ENCODE data around the gene SNRNP200. TPM values are rescaled to one million over a fixed set of nuclear protein-coding genes. Genes with fewer than 3 reads are reported as not detected.
"Not testable (repeated sequence)": the region's sequence is repeated elsewhere in the genome, so short reads cannot be mapped to it uniquely, and the experiment has no call there.

SNRNP200 gene
- total RNA-seq, 2 experiments from 2014 or later, result 196 to 202 TPM

DNA sequence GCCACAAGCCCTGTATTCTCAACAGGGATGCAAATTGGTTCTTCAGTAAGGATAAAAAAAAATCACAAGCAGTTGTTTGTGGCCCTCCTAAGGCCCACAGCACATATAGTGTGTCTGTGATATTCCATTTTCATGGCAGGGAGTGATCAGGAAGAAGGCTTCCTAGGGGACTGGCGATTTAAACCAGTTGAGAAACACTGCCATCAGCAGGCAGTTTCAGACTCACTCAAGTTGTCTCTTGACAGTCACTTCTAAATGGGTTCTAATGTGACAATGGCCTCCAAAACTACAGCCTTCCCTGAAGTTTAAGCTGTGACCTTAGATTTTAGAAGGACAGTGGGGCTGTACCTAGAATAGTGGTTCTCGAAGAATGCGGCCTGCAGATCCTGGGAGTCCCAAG is 33.4 kb downstream of the SNRNP200 start:
- Mint-ChIP-seq H3K27me3 (no peaks in the 10 kb centered on the region), H3K27ac (no peak overlapping the region), H3K9me3 (no peaks in the 10 kb centered on the region), H3K4me3 (no peak overlapping the region), H3K36me3 (peaks cover 24% of the 10 kb centered on the region), H3K4me1 (peaks cover 16% of the 10 kb centered on the region)
- no peak for DNase-seq

DNA sequence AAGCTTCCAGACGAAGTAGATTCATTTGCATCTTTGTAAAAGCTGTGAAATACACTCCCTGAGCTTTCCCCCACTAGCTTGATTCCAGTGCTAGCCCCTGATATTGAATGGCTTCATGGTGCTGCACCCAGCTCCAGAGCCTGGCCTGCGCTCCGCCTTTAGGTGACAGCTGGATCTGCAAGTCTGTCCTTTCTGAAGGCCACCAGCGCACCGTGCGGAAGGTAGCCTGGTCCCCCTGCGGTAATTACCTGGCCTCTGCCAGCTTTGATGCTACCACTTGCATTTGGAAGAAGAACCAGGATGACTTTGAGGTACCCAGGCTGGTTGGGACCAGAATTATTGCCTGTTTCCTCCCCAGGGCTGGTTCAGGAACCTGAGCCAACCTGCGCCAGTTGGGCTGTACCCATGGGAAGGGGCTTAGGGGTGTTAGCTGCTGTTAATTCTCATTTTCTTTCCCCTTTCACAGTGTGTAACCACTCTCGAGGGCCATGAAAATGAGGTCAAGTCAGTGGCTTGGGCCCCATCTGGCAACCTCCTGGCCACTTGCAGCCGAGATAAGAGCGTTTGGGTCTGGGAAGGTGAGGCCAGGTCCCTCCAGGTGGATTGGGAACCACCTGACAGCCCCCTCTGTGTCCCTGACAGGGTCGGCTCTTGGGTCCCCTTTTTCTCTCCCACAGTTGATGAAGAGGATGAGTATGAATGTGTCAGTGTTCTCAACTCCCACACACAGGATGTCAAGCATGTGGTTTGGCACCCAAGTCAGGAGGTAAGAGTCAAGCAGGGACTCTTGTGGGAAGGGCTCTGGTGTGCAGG is 38.0 kb downstream of the SNRNP200 start:
- H3K27ac Mint-ChIP-seq, result peak overlapping the region; percentile 83
- no peaks in the 10 kb centered on the region for H3K27me3 Mint-ChIP-seq
- peak; percentile 64 for DNase-seq
- H3K36me3 Mint-ChIP-seq, result peaks cover 24% of the 10 kb centered on the region
- no peaks in the 10 kb centered on the region for H3K9me3 Mint-ChIP-seq
- peaks cover 24% of the 10 kb centered on the region for H3K4me1 Mint-ChIP-seq
- peak overlapping the region; percentile 100 for H3K4me3 Mint-ChIP-seq

DNA sequence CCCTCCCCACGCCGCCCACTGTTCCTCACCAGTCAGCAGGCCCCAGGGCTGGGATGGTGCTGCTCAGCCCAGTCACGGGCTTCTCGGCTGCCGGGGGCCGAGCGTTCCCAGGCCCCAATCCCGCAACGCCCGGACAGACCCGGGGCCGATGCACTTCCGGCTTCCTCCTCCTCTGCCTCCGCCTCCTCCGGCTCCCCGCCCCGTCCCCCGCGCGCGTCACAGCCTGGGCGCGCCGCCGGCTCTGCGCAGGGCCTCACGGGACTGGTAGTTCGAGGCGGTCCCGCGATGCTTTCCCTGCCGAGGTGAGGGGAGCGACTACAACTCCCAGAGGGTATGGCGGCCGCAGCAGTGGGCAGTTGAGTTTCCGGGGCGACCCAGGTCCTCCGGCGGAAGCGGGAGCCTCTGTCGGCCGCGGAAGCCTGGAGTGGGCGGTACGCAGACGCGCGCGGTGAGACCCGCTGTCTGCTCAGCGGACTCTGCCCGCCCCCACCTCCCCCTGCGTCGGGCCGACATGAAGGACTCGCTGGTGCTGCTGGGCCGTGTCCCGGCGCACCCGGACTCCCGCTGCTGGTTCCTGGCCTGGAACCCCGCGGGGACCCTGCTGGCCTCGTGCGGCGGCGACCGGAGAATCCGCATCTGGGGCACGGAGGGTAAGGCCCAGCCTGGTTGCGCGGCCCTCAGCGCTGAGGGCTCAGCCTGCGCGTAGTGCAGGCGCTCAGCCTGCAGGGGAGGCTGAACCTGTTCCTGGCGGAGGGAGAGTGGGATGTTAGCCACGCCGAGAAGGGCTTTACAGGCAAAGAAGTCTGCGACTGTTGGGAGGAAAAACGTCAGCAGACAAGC is 39.3 kb downstream of the SNRNP200 start, which contains the start of the genes CIAO1 and TMEM127:
CIAO1 (plus strand) TSS at position 386 of the 840 bp plus-strand sequence; CDS start at position 512, 126 bp downstream.
TMEM127 (minus strand) TSS at position 158 of the 840 bp plus-strand sequence. CDS start 616 bp downstream, outside the sequence.
- H3K27me3 Mint-ChIP-seq, result no peaks in the 10 kb centered on the region
- peaks cover 27% of the 10 kb centered on the region for H3K4me1 Mint-ChIP-seq
- H3K9me3 Mint-ChIP-seq, result no peaks in the 10 kb centered on the region

DNA sequence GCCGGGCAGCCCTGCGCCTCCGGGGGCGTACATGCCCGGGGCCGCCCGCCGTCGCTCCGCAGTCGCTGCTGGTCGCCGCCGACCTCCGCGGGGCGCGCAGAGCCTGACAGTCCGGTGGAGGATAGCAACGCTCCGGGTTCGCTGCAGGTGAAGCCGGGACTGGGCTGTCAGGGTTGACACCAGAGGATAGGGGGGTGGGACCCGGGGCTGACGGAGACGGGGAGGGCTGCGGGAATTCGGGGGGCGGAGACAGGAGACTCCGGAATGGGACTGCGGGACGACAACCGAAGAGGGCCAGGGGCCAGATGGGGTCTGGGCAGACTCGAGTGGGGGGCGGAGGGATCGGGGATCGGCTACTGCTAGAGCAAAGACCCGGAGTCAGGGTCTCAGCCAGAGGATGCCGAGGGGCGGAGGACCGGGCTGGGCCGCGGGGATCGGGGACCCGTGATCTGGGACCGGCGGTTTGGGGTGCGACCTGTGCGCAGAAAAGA is 40.0 kb downstream of the SNRNP200 start:
- Mint-ChIP-seq H3K9me3 (no peaks in the 10 kb centered on the region), H3K36me3 (peaks cover 28% of the 10 kb centered on the region), H3K4me3 (peak overlapping the region; percentile 100), H3K4me1 (peaks cover 34% of the 10 kb centered on the region), H3K27ac (peak overlapping the region; percentile 56), H3K27me3 (no peaks in the 10 kb centered on the region)
- no peak for DNase-seq

More for the DNA sequence above, 39.3 kb downstream of the SNRNP200 start, which contains the start of the genes CIAO1 and TMEM127:
- H3K4me3 Mint-ChIP-seq, result peak within 1 kb of the TSS; percentile 100
- peak within 1 kb of the TSS; percentile 97 for H3K27ac Mint-ChIP-seq
- H3K36me3 Mint-ChIP-seq, result peaks cover 24% of the 10 kb centered on the region
- peak; percentile 100 for DNase-seq

DNA sequence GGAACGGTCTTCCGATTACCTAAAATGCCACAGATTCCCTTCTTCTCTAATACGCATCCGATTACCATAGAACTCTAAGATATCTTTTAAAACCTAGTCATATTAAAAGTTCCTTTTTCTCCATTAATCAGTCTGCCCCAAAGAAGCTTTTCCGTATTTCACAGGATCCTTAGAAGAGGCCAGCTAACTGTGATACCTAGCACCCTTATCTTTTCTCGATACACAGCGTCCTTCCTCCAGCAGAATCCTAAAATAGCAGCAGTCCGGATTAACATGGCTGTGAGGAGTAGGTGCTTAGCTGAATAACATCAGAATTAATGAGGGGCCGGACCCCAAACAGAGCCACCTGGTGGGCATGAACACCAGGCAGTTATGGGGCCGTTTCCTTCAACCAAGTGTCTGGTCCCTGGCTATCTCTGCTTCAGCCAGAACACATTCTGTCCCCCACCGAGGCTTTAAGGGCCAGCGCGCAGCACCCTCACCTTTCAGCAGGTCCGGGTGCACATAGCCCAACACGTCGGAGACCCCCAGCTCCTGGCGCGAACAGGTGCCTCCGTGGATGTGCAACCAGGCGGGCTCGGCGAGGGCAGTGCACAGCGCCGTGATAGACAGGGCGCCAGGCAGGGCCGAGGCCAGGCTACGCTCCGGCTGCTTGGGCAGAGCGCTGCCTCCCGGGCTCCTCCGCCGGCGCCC is 40.5 kb downstream of the SNRNP200 start:
- Mint-ChIP-seq H3K4me3 (peak overlapping the region; percentile 100), H3K36me3 (peaks cover 27% of the 10 kb centered on the region), H3K27me3 (no peaks in the 10 kb centered on the region), H3K9me3 (no peaks in the 10 kb centered on the region), H3K4me1 (peaks cover 40% of the 10 kb centered on the region), H3K27ac (no peak overlapping the region)
- DNase-seq, result peak; percentile 54

DNA sequence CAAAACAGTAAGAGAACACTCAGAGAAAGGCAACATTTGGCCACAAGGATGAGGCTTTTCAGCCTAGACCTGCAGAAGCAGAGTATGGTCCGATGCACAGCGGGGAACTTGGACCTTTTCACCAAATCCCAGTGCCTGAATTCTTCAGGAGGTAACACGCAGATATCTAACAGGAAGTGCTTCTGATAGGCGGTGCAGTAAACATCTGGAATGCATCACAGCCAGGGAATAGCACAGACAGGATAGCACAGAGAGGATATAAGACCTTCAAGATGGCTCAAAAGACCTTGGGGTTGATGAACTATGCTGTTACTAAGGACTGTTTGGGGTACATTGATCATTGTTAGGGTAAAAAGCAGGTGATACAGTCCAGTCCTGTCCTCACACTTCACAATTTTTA is 41.3 kb downstream of the SNRNP200 start:
- no peaks in the 10 kb centered on the region for H3K9me3 Mint-ChIP-seq
- no peaks in the 10 kb centered on the region for H3K27me3 Mint-ChIP-seq
- H3K4me1 Mint-ChIP-seq, result peaks cover 47% of the 10 kb centered on the region
- H3K27ac Mint-ChIP-seq, result no peak overlapping the region
- peaks cover 25% of the 10 kb centered on the region for H3K36me3 Mint-ChIP-seq
- H3K4me3 Mint-ChIP-seq, result peak overlapping the region; percentile 100
- DNase-seq, result no peak

DNA sequence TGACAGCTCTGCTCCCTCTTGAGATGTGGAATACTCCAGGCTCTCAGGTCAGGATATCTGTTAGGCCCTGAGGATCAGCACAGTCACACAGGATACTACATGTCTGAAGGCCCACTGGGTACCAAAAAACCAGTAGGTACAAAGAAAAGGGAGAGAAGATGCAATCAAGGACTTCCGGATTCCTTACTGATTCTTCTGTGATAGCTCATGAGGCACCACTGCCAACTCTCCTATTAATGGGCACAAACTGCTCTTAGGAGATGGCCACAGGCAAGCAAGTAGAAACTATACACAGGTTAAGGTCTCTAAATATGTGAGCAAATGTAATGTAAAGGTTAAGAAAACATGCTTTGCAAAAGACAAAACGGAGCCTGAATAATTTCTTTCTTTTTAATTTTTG is 43.0 kb downstream of the SNRNP200 start:
- Mint-ChIP-seq H3K4me1 (peaks cover 51% of the 10 kb centered on the region), H3K9me3 (no peaks in the 10 kb centered on the region), H3K36me3 (peaks cover 14% of the 10 kb centered on the region), H3K4me3 (no peak overlapping the region), H3K27ac (no peak overlapping the region), H3K27me3 (no peaks in the 10 kb centered on the region)
- DNase-seq, result no peak

DNA sequence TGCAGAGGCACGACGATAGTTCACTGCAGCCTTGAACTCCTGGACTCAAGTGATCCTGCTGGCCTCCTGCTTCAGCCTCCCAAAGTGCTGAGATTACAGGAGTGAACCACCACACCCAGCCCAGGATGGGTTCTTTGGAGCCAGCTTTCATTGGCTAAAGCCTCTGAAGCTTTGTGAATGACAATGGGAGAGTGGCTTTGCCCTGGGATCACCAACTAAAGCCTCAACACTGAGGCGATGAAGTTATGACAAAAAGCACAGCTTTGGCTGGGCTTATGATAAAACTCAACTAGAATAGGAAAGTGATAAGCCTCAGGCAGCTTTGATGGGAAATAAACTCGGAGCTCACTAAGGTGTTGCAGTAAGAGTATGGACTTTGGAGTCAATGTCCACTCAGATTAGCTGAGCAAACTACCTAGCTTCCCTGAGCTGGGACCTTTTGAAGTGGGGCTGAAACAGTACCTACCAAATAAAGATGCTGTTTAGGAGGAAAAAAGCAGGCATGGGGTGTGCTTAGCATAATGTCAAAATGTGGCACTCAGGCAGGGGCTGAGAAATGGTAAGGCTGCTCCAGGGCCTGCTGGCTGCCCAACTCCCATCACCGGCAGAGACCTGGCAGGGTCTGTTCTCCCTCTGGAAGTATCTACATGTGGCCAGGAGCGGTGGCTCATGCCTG is 43.9 kb downstream of the SNRNP200 start:
- Mint-ChIP-seq H3K27me3 (no peaks in the 10 kb centered on the region), H3K36me3 (peaks cover 17% of the 10 kb centered on the region), H3K9me3 (no peaks in the 10 kb centered on the region), H3K4me3 (no peak overlapping the region), H3K27ac (no peak overlapping the region), H3K4me1 (peaks cover 57% of the 10 kb centered on the region)
- no peak for DNase-seq

DNA sequence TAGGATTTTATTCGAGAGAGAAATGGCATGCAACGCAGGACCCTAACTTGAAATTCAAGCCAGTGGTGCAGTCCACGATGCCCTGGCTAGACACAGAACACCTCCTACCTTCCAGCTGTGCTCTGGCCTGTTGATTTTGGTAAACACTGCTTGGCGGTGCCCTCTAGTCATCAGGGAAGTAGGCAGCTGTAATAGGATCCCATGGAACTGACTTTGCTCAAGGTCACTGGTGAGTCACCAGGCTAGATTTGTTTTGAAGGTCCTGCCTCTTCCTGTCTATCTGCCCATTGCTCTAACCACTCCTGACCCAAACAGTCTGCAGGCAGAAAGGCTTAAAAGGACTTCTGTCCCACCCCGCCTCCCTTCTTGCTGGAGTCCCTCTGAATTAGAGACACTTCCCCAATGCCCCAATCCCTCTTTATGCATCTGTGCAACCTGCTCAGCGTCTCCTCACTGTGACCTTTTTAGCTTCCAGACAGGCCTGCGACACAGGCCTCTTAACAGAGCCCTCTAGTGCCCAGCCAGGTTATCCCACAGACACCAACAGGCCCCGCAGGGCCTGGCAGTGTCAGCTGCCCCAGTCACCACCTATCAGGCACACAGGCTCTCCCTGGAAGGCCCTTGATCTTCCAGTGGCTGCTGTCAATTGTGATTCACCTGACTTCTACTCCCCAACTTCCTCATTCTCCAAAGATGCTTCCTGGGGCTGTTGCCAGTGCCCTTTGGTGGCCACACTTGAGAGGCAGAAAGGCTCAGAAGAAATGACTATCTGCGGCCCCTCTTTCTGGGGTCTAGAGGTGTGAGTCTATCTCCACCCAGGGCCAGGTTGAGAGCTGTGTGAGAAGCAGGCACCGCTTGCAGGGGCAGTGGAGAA is 44.7 kb downstream of the SNRNP200 start:
- peaks cover 62% of the 10 kb centered on the region for H3K4me1 Mint-ChIP-seq
- no peaks in the 10 kb centered on the region for H3K27me3 Mint-ChIP-seq
- H3K4me3 Mint-ChIP-seq, result no peak overlapping the region
- peak overlapping the region; percentile 57 for H3K27ac Mint-ChIP-seq
- DNase-seq, result peak; percentile 44
- peaks cover 23% of the 10 kb centered on the region for H3K36me3 Mint-ChIP-seq
- no peaks in the 10 kb centered on the region for H3K9me3 Mint-ChIP-seq

DNA sequence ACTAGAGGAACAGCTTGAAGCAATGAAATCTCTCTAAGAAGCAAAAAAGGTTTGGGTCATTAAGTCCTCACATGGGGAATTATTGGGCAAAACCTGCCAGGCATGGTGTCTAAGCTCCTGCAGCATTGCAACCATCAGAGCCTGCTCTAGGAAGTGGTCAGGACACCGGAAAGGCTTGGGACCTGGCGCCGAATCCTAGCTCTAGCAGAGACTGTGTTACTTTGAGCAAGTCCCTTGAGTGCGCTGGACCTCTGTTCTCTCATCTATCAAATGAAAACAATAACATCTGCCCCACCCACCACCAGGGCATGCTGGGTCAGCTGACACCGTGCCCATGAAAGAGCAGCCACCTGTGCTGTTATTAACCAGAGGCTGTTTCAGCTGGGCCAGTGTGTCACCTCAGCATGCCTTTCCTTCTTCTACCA is 45.8 kb downstream of the SNRNP200 start:
- Mint-ChIP-seq H3K4me3 (no peak overlapping the region), H3K27ac (peak overlapping the region; percentile 42), H3K27me3 (no peaks in the 10 kb centered on the region), H3K9me3 (no peaks in the 10 kb centered on the region), H3K4me1 (peaks cover 69% of the 10 kb centered on the region), H3K36me3 (peaks cover 29% of the 10 kb centered on the region)
- no peak for DNase-seq

DNA sequence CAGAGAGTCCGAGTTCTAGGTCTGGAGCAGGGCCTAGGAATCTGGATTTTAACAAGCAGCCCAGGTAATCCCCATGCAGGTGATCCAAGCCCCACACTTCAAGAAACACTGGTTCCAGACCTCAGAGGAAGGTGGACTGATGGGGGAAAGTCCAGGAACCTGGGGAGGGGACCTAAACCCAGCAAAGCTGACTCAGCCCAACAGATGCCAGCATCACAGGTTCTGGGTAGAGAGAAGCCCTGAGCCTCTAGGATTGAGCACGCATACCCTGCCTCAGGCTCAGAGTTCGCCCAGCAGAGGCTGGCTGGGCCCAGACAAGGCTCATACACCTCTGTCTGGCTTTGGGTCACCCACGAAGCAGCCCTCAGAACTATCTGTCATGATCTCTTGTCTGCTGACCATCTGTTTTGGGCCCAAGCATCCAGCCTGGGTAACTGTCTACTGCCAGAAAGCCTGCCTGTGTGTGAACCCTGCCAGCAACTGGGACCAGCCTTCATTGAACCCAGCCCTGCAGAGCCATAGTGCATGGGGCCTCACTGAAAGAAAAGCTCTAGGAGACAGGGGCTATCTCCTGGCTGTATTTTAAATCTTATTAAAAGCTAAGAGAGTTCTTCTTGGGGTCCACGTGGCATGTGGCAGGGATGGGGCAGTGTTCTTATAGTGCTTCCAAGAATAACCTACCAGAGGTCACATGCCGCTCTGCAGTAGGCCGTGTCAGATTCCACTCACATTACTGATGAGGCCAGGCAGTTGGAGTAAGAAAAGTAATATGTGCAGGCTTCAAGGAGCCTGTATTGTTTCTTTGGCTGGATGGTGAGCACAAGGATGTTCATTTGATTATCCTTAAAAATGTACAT is 47.0 kb downstream of the SNRNP200 start:
- Mint-ChIP-seq H3K36me3 (peaks cover 27% of the 10 kb centered on the region), H3K27me3 (no peaks in the 10 kb centered on the region), H3K9me3 (no peaks in the 10 kb centered on the region), H3K4me1 (peaks cover 58% of the 10 kb centered on the region), H3K27ac (peak overlapping the region; percentile 25), H3K4me3 (no peak overlapping the region)
- no peak for DNase-seq

DNA sequence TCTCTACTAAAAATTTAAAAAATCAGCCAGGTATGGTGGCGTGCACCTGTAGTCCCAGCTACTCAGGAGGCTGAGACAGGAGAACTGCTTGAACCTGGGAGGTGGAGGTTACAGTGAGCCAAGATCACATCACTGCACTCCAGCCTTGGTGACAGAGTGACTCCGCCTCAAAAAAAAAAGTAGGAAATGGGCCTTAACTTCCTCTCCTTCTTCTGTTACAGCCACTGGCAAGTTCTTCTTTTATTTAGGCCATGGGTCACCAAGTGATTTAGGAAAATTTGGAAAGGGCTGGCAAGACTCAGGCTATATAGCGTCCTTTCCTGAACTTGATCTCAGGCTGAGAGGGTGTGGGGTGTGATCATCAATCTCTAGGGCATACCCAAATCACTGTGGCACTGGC is 47.6 kb downstream of the SNRNP200 start:
- H3K4me1 Mint-ChIP-seq, result peaks cover 57% of the 10 kb centered on the region
- peaks cover 27% of the 10 kb centered on the region for H3K36me3 Mint-ChIP-seq
- peak overlapping the region; percentile 70 for H3K27ac Mint-ChIP-seq
- H3K27me3 Mint-ChIP-seq, DNase-seq, H3K9me3 Mint-ChIP-seq, H3K4me3 Mint-ChIP-seq: not testable (repeated sequence)

Measured in activated naive CD8-positive, alpha-beta T cell treated with anti-CD3 and anti-CD28 coated beads for 36 hours (primary cell).